COLO829 (cell line): ENCODE measurements around the gene PI4K2A.

Experiments
- DNase-seq: peaks from one replicate; pipeline ENCODE4 v3.0.0; 2012; ENCODE audit warnings: low spot score

PI4K2A gene

GRCh38 chr10:97640174-97640867 lies at the start of gene PI4K2A:
Gene PI4K2A (plus strand): TSS chr10:97640671. CDS start chr10:97640743, 72 bp downstream.
- peak; percentile 94 for DNase-seq

DNA sequence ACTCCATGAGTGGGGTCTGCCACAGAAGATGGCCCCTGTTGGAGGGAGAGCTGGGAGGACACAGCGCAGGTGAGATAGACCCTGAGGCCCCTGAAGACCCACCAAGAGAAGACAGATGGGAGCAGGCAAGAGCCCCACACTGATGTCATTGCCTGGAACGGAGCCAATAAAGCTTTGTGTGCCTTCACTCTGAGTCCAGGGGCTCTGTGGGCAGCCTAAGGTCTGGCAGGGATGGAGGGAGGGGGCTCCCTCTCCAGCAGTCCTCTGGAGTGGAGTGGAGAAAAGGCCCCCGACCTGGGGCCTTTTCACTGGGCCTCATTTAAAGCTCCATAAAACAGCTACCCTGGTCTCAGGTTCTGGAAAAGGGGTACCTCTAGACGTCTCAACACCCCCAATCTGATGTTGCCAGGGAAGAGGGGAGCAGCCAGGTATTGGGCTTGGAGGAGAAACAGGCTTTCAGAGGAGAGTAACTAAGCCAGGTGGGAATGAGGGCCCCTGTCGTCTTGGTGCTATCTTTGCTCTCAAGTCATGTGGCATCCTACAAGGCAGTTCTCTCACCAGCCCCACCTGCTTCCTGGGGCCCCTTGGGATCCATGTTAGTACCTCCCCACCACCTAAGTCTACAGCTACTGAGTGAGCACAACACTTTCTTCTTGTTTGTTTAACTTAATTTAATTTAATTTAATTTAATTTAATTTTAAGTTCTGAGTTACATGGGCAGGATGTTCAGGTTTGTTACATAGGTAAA lies 49.5 kb upstream of the PI4K2A start:
- no peak for DNase-seq

GRCh38 chr10:97593421-97593820 lies 47.0 kb upstream of the PI4K2A start:
- no peak for DNase-seq

DNA sequence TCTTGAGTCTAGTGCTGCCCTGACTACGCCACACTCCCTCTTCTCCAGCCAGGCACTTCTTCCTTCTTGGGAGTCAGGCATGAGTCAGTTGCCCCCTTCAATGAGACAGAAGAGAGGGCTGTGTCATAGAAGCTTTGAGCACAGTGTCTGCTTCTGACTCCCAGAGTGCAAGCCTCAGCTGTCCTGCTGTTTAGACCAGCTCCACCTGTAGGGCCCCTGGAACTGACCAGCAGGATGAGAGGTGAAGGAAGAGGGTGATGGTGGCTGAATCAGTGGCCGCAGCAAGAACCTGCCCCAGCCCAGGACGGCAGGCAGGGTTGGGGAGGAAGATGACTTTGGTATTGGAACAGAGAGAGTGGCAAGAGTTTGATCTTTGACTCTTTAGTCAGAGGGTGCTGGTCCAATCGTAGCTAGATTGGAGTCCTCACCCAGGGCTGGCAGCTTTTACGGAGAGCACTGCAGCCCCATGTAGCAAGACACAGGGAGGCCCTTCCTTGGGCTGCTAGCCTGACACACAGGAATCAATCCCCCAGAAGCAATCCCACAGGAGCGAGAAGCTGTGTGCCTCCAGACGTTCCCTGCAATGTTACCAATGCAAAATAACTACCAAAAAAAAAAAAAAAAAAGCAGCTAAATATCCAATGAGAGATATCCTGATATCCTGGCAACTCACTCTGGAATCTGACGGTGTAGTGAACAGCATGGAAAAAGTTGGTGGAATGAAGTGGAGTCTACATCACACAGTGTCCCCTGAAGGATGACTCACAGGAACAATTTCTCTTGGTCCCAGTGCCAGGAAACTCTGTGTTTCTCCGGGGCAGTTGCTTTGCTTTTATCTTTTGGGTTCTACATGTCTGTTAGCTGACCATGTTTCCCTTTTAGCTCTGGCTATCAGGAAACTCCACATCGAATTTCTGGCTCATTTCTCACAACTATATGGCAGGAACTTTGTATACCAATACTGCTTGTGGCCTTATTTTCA lies 44.1 kb upstream of the PI4K2A start:
- DNase-seq = peak; percentile 21

- no peak for DNase-seq
These were observed 42.7 kb upstream of the PI4K2A start for GRCh38 chr10:97597778-97598177.

DNA sequence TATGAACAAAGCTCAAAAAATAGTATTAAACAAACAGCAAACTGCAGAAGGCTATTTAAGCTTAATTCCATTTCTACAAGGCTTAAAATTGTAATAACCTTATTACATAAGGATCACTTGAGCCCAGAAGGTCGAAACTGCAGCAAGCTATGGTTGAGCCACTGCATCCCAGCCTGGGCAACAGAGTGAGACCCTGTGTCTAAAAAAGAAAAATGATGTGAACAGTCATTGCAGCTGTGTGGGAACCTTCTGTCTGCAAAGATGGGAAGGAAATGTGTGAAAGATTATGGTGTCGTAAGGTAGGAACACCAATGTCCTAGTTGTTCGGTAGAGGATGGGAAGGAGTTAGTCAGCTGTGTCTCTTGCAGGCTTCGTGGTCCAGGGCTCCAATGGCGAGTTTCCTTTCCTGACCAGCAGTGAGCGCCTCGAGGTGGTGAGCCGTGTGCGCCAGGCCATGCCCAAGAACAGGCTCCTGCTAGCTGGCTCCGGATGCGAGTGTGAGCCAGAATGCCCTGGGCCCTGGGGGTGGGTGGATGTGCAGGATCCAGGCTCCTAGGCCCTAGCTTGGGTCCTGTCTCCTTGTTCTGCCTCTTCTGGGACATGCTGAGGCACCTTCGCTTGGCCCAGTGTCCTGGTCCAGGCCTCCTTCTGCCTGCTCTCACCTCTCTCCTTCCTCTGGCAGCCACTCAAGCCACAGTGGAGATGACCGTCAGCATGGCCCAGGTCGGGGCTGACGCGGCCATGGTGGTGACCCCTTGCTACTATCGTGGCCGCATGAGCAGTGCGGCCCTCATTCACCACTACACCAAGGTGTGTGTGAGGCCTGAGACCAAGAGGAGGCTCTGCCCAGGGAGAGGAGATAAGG lies 41.8 kb upstream of the PI4K2A start:
- no peak for DNase-seq

- no peak for DNase-seq
These were observed 41.2 kb upstream of the PI4K2A start for GRCh38 chr10:97599272-97599619.

DNA sequence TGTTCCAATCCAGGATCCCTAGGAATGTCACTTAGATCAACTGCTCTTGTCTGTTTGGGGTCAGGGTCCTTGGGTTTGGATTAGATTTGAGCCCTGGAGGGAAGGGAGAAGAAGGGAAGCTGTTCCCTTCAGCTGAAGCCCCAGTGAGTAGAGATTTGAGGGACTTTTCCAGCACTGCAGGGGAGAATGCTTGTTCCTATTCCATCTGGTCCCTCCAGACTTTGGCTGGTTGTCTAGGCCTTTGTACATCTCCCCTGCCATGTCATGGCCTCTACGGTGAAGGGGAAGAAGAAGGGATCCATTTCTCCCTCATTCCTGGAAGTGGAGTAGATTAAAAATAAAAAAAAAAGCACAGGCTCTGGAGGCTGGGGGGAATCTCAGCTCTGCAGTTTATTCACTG lies 39.9 kb upstream of the PI4K2A start:
- DNase-seq = no peak

- DNase-seq = no peak
These were observed 38.9 kb upstream of the PI4K2A start for GRCh38 chr10:97601268-97602215.

GRCh38 chr10:97607095-97607636 lies 33.3 kb upstream of the PI4K2A start:
- no peak for DNase-seq

- DNase-seq = no peak
These were observed 31.4 kb upstream of the PI4K2A start for GRCh38 chr10:97608991-97609561.

- no peak for DNase-seq
These were observed 29.0 kb upstream of the PI4K2A start for GRCh38 chr10:97611473-97611872.

GRCh38 chr10:97612386-97612785 lies 28.1 kb upstream of the PI4K2A start:
- DNase-seq = peak; percentile 81

- DNase-seq = no peak
These were observed 22.2 kb upstream of the PI4K2A start for GRCh38 chr10:97618285-97618684.

- no peak for DNase-seq
These were observed 21.7 kb upstream of the PI4K2A start for GRCh38 chr10:97618733-97619132.

DNA sequence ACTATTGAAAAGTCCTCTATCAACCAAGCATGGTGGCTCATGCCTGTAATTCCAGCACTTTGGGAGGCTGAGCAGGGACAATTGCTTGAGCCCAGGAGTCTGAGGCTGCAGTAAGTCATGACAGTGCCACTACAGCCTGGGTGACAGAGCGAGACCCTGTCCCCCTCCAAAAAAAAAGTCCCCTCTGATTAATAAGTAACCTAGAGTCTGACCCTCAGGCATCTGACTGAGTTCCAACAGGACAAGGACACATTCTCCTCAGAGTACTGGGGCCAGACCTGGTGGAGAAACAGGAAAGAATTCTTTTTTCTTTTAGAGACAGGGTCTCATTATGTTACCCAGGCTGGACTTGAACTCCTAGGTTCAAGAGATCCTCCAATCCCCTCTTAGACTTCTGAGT lies 17.2 kb upstream of the PI4K2A start:
- no peak for DNase-seq

DNA sequence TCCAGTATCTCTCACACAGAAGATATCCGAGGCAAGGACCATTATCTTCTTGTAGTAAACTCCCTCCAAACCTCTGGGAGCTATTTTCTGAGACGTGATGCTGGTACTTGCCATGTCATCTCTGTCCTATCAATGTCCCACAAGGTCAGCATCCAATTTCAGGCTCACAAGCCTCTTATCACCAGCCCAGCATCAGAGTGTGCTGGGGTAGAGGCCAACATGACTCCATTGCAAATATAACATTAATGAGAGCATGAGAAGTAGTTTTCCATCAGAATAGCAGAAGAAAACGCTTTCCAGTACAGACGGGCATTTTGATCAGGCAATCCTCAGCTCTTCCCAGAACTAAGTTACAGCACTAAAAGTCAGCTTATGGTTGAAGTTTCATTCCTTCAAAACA lies 12.7 kb upstream of the PI4K2A start:
- no peak for DNase-seq

- no peak for DNase-seq
These were observed 12.2 kb upstream of the PI4K2A start for GRCh38 chr10:97628228-97628627.

- DNase-seq = no peak
These were observed 11.2 kb upstream of the PI4K2A start for GRCh38 chr10:97629289-97629688.

GRCh38 chr10:97631098-97631497 lies 9.4 kb upstream of the PI4K2A start:
- DNase-seq = no peak
